HG03460 (cell line): ENCODE data around the gene MYT1.
A peak's percentile ranks its signal among the peaks of the same experiment; 100 is the strongest.
"Not testable (repeated sequence)": the region's sequence is repeated elsewhere in the genome, so short reads cannot be mapped to it uniquely, and the experiment has no call there.

ENCODE experiments used
- ATAC-seq: cut with Tn5 transposase; IDR thresholded peaks from one replicate; pipeline ENCODE4 v1.9.1; 2021; ENCODE audit not compliant: unreplicated experiment

The MYT1 gene

DNA sequence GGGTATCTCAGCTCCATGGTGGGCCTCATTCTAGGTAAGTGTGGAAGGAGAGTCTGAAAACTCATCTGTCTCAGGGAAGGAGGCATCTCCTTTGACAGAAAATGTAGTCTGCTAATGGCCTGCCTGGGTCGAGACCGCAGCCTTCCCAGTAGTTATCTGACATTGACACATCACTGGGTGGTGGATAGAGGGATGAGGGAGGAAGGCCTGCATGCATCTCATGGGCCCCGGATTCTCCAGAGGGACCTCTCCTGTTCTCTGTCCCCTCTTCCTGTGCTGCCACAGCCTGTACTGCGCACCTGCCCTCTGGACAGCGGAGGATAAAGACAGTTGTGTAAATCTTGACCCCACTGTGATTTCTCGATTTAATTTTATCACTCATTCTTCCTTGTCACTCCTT lies 96.0 kb downstream of the MYT1 start:
- ATAC-seq, result no peak

DNA sequence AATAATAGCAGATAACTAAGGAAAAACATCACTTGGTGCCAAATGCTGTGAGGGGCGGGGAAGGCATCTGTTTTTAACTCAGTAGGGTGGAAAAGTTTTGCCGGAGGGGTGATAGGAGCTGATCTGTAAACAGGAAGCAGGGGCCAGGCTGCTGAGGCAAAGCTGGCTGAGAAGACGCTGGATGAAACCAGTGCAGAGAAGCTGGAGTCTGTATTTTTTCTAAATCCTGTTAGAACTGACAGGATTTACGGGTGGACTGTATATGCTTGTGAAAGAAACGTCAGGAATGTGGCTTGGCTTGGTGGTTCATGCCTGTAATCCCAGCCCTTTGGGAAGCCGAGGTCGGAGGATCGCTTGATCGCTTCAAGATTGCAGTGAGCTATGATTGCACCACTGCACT lies 96.9 kb downstream of the MYT1 start:
- ATAC-seq, result no peak

DNA sequence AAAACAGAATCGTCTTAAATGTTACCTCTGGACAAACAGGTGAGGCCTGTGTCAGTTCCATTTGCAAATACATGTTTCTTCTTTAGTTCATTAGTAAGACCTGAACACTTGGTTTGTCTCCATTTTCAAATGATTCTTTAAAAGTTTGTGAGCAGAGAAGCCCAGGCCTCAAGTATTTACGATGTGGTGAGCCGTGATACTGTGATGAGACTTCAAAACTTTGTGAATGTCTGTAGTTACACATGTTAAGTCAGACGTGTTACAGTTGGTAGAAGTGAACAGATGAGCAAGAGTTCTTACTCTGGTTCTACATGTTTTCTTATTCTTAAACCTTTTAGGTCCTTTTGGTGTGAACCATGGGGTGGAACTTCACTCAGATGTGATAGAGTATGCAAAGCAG lies 99.8 kb downstream of the MYT1 start:
- ATAC-seq, result no peak

- ATAC-seq, result no peak
Measured at GRCh38 chr20:64265201-64265600, 100.9 kb downstream of the MYT1 start.

- ATAC-seq, result no peak
Measured at GRCh38 chr20:64266988-64267387, 102.7 kb downstream of the MYT1 start.

DNA sequence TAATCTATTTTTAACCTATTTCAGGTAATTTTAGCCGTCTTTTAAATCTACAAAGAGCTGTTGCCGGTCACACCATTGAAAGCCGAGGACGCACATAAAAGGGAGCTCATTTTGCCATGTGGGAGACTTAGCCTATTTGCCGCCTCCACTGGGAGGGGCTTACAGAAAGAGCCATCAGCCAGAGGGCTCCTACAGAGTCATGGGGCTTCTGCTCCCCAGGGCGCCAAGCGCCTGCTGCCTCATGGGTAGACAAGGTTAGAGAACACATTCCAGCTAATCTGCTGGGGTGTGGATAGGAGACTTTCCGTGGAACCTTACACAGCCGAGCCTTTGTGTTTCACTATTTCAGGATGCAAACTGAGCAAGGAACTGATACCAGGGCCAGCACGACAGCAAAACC lies 103.9 kb downstream of the MYT1 start:
- ATAC-seq, result no peak

DNA sequence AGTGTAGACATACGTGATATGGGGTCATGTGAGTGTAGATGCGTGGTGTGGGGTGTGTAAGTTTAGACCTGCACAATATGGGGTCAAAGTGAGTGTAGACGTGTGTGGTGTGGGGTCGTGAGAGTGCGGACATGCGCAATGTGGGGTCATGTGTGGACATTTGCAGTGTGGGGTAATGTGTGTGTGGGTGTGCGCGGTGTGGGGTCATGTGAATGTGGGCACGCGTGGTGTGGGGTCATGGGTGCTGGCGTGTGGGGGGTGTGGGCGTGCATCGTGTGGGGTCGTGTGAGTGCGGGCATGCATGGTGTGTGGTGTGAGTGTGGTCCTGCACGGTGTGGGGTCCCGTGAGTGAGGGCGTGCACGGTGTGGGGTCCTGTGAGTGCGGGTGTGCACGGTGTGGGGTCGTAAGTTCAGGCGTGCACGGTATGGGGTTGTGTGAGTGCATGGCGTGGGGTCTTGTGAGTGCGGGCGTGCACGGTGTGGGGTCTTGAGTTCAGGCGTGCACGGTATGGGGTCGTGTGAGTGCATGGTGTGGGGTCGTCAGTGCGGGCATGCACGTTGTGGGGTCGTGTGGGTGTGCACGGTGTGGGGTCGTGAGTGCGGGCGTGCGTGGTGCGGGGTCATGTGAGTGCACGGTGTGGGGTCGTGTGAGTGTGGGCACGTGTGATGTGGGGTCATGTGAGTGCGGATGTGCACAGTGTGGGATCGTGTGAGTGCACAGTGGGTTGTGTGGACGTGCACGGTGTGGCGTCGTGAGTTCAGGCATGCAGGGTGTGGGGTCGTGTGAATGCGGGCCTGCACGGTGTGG lies 105.6 kb downstream of the MYT1 start:
- ATAC-seq, result no peak

GRCh38 chr20:64271636-64272035 lies 107.4 kb downstream of the MYT1 start:
- no peak for ATAC-seq

DNA sequence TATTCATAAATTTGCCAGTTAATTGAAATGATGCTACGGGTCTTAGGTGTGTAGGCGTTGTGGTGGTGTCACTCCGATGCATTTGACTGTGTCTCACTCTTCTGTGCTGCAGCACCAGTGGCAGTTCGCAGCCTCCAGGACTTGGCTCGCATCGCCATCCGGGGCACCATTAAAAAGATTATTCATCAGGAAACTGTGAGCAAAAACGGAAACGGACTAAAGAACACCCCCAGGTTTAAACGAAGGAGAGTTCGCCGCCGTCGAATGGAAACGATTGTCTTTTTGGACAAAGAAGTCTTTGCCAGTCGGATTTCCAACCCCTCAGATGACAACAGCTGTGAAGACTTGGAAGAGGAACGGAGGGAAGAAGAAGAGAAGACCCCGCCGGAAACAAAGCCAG lies 108.9 kb downstream of the MYT1 start:
- no peak for ATAC-seq

GRCh38 chr20:64276817-64277216 lies 112.6 kb downstream of the MYT1 start:
- no peak for ATAC-seq

DNA sequence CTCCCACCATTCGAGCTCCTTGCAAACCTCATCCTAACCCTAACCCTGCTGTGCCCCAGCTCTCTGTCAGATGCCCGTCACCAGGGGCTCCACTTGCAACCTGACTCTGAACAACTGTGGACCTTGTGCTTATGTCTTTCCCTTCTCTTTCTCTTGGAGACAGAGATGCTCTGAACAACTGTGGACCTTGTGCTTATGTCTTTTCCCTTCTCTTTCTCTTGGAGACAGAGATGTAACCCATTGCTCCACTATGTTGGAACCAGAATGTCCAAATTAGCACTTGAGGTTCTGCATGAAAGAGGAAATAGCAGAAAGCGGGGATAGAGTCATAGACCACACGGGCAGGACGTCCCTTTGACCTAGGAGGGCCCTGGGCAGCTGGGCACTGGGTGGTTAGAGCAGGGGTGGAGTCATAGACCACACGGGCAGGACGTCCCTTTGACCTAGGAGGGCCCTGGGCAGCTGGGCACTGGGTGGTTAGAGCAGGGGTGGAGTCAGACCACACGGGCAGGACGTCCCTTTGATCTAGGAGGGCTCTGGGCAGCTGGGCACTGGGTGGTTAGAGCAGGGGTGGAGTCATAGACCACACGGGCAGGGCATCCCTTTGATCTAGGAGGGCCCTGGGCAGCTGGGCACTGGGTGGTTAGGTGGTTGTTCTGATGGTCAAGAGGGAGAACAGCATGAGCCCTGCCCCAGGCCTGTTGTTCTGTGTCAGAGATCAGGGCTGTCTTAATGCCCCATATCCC lies 113.5 kb downstream of the MYT1 start:
- no peak for ATAC-seq

GRCh38 chr20:64278317-64278681 lies 114.0 kb downstream of the MYT1 start:
- no peak for ATAC-seq

DNA sequence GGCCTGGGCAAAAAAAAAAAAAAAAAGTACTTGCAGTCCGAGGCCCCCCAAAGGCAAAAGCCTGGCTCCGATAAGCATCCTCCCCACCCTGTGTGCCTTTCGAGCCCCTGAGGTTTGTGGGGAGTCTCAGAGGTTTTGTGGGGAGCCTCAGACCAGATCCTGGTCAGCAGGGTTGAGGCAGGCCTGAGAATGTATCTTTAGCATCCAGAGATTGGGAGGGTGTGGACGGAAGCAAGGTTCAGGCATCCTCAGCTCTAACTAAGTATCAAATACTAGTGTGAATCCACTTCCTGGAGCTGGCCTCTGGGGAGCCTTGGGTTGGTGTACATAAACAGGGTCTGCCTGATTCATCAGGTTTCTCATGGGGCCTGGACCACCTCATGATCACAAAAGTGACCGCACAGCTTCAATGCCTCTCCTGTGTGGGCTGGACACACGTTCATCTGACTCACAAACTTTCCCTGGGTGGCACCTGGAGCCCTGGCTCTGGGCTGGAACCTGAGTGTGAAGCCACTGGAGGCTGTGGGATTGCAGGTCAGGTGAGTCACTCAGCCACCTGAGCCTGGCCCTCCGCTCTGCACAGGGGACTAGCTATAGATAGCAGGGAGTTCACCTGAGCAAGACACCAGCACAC lies 115.7 kb downstream of the MYT1 start:
- no peak for ATAC-seq

DNA sequence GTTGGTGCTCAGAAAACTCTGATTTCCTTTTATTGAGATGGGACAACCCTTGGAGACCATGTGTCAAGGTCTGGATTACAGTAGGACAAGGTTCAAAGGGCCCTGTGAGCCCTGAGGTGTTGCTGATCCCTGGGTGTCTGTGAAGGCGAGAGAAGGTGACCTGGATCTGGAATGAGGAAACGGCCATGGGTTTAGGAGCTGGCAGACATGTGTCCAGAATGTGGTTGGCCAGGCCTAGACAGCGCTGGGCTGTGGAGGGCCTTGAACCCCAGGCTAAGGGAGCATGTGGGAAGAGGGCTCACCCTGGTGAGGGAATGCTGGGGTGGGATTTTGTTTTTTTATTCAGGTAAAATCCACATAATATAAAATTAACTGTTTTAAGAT lies 116.2 kb downstream of the MYT1 start:
- no peak for ATAC-seq

DNA sequence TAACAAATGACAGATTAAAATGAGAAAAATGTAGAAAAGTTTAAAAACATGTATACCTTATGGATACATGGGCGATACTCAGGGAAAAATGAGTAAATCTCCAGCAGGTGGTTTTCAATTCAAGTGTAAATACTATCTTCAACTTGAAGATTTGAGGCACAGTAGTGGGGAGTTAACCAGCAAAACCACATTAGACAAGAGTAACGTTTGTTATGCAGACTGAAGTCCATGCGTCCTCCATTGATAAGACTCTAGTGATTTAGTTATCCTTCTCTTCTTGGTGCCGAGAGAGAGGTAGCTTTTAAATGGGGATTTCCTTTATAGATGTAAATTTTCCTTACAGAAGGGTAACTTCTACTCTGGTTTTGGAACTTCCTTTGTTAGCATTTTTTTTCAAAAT lies 119.4 kb downstream of the MYT1 start:
- ATAC-seq, result no peak

DNA sequence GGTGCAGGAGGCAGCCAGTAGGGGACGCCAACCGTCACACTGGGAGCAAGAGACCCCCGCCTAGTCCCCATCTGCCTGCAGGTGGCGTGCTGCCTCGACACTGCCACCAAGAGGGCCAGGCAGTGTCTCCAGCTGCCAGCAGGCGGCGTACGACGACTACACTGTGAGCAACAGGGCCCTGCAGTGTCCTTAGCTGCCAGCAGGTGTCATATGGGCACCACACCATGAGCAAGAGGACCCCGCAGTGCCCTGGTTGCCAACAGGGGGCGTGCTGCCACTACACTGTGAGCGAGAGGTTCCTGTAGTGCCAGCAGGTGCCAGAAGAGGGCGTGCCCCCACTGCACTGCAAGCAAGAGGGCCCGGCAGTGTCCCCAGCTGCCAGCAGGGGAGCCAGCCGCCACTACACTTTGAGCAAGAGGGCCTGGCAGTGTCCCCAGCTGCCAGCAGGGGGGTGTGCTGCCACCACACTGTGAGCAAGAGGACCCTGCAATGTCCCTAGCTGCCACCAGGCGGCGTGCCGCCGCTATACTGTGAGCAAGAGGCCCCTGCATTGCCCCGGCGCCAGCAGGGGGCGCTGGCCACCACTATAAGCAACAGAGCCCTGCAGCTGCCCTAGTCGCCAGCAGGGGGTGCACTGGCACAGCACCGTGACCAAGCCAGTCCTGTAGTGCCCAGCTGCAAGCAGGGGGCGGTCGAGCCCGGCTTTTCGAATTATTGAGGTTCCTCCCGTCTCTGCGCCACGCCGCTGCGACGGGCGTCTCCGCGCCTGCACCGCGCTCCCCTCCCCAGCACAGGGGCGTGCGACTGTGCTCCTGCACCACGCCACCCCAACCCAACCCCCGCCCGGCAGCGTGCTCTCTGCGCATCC lies 121.6 kb downstream of the MYT1 start:
- ATAC-seq, result peak; percentile 90

- not testable (repeated sequence) for ATAC-seq
Measured at GRCh38 chr20:64286447-64287263, 122.4 kb downstream of the MYT1 start.

DNA sequence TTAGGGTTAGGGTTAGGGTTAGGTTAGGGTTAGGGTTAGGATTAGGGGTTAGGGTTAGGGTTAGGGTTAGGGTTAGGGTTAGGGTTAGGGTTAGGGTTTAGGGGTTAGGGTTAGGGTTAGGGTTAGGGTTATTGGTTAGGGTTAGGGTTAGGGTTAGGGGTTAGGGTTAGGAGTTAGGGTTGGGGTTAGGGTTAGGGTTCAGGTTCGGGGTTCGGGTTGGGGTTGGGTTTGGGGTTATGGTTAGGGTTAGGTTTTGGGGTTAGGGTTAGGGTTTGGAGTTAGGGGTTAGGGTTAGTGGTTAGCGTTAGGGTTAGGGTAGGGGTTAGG lies 123.0 kb downstream of the MYT1 start:
- not testable (repeated sequence) for ATAC-seq
